Mononuclear cell (primary cell): ENCODE measurements around the gene ARR3. TPM values are rescaled to one million over a fixed set of nuclear protein-coding genes. Genes with fewer than 3 reads are reported as not detected.
"Not testable (repeated sequence)": the region's sequence is repeated elsewhere in the genome, so short reads cannot be mapped to it uniquely, and the experiment has no call there.

Experiments used
- H3K27me3 ChIP-seq: 2 replicates; pipeline ENCODE4 v1.6.0; 2011; ENCODE audit warnings: low read length, control low read depth; ENCODE audit not compliant: insufficient read depth
- H3K4me1 ChIP-seq: 2 replicates; pipeline ENCODE4 v1.5.1; 2011; ENCODE audit warnings: mild to moderate bottlenecking, low read length, control low read depth; ENCODE audit not compliant: insufficient read depth
- H3K4me3 ChIP-seq: 2 replicates; pipeline ENCODE4 v1.5.1; 2011; ENCODE audit warnings: mild to moderate bottlenecking, low read length, moderate library complexity
- H3K9me3 ChIP-seq: 2 replicates; pipeline ENCODE4 v1.5.1; 2011; ENCODE audit warnings: low read depth, mild to moderate bottlenecking, control low read depth, low read length
- total RNA-seq: library from RNA; depleted of rRNA; stranded (reverse); fragments of >200 nt; gene quantifications from one replicate; pipeline ENCODE4 v1.2.3, GENCODE V29; 2012

ARR3 gene
- not detected for total RNA-seq

- H3K4me1 ChIP-seq = no peaks in the 10 kb centered on the region
Measured at GRCh38 chrX:70268034-70268433, at the start of gene ARR3. Gene ARR3 (plus strand): TSS chrX:70268334. CDS start chrX:70269386, 1,052 bp downstream.

GRCh38 chrX:70219938-70220764, 48.0 kb upstream of the ARR3 start:
- H3K4me1 ChIP-seq = no peaks in the 10 kb centered on the region
- H3K27me3 ChIP-seq = no peaks in the 10 kb centered on the region
- no peaks in the 10 kb centered on the region for H3K9me3 ChIP-seq
- no peak overlapping the region for H3K4me3 ChIP-seq

More at GRCh38 chrX:70268034-70268433, at the start of gene ARR3:
- Histone ChIP-seq H3K4me3 (no peak within 1 kb of the TSS), H3K27me3 (no peaks in the 10 kb centered on the region), H3K9me3 (no peaks in the 10 kb centered on the region)

GRCh38 chrX:70226048-70226447, 42.1 kb upstream of the ARR3 start:
- no peaks in the 10 kb centered on the region for H3K4me1 ChIP-seq
- no peaks in the 10 kb centered on the region for H3K27me3 ChIP-seq
- H3K9me3 ChIP-seq = no peaks in the 10 kb centered on the region
- no peak overlapping the region for H3K4me3 ChIP-seq

- Histone ChIP-seq H3K9me3 (no peaks in the 10 kb centered on the region), H3K27me3 (no peaks in the 10 kb centered on the region), H3K4me3 (no peak overlapping the region), H3K4me1 (no peaks in the 10 kb centered on the region)
Measured at GRCh38 chrX:70226687-70227086, 41.4 kb upstream of the ARR3 start.

- H3K4me1 ChIP-seq = no peaks in the 10 kb centered on the region
- no peak overlapping the region for H3K4me3 ChIP-seq
- no peaks in the 10 kb centered on the region for H3K9me3 ChIP-seq
- no peaks in the 10 kb centered on the region for H3K27me3 ChIP-seq
Measured at GRCh38 chrX:70231666-70232065, 36.5 kb upstream of the ARR3 start.

- Histone ChIP-seq H3K9me3 (no peaks in the 10 kb centered on the region), H3K4me1 (no peaks in the 10 kb centered on the region), H3K27me3 (no peaks in the 10 kb centered on the region), H3K4me3 (no peak within 1 kb of the TSS)
Measured at GRCh38 chrX:70234355-70234754, 33.8 kb upstream of the ARR3 start, which contains the start of gene AWAT1. Gene AWAT1 (plus strand): TSS chrX:70234655. CDS start chrX:70234696, 41 bp downstream.

GRCh38 chrX:70240751-70241150, 27.4 kb upstream of the ARR3 start:
- Histone ChIP-seq H3K9me3 (no peaks in the 10 kb centered on the region), H3K4me1 (no peaks in the 10 kb centered on the region), H3K4me3 (no peak overlapping the region), H3K27me3 (no peaks in the 10 kb centered on the region)

GRCh38 chrX:70241501-70241900, 26.6 kb upstream of the ARR3 start:
- H3K4me3 ChIP-seq = no peak overlapping the region

GRCh38 chrX:70243601-70244000, 24.5 kb upstream of the ARR3 start:
- not testable (repeated sequence) for H3K4me3 ChIP-seq, H3K27me3 ChIP-seq, H3K9me3 ChIP-seq, H3K4me1 ChIP-seq

More at GRCh38 chrX:70241501-70241900, 26.6 kb upstream of the ARR3 start:
- Histone ChIP-seq H3K9me3 (no peaks in the 10 kb centered on the region), H3K27me3 (no peaks in the 10 kb centered on the region), H3K4me1 (no peaks in the 10 kb centered on the region)

GRCh38 chrX:70244881-70245280, 23.3 kb upstream of the ARR3 start:
- Histone ChIP-seq H3K4me1 (no peaks in the 10 kb centered on the region), H3K4me3 (no peak overlapping the region), H3K27me3 (no peaks in the 10 kb centered on the region), H3K9me3 (no peaks in the 10 kb centered on the region)

GRCh38 chrX:70247252-70247651, 20.9 kb upstream of the ARR3 start:
- Histone ChIP-seq H3K27me3 (no peaks in the 10 kb centered on the region), H3K4me3 (no peak overlapping the region), H3K4me1 (no peaks in the 10 kb centered on the region), H3K9me3 (no peaks in the 10 kb centered on the region)

GRCh38 chrX:70252491-70252890, 15.6 kb upstream of the ARR3 start:
- H3K4me1 ChIP-seq = no peaks in the 10 kb centered on the region
- no peak overlapping the region for H3K4me3 ChIP-seq
- no peaks in the 10 kb centered on the region for H3K9me3 ChIP-seq
- no peaks in the 10 kb centered on the region for H3K27me3 ChIP-seq

- Histone ChIP-seq H3K9me3 (no peaks in the 10 kb centered on the region), H3K4me3 (no peak overlapping the region), H3K27me3 (no peaks in the 10 kb centered on the region), H3K4me1 (no peaks in the 10 kb centered on the region)
Measured at GRCh38 chrX:70253377-70254062, 14.6 kb upstream of the ARR3 start.

GRCh38 chrX:70254063-70254400, 14.1 kb upstream of the ARR3 start:
- Histone ChIP-seq H3K4me3 (no peak overlapping the region), H3K4me1 (no peaks in the 10 kb centered on the region), H3K9me3 (no peaks in the 10 kb centered on the region), H3K27me3 (no peaks in the 10 kb centered on the region)

- Histone ChIP-seq H3K4me3 (no peak overlapping the region), H3K4me1 (no peaks in the 10 kb centered on the region), H3K9me3 (no peaks in the 10 kb centered on the region), H3K27me3 (no peaks in the 10 kb centered on the region)
Measured at GRCh38 chrX:70254909-70255308, 13.2 kb upstream of the ARR3 start.

GRCh38 chrX:70255452-70255851, 12.7 kb upstream of the ARR3 start:
- Histone ChIP-seq H3K27me3 (no peaks in the 10 kb centered on the region), H3K4me3 (no peak overlapping the region), H3K4me1 (no peaks in the 10 kb centered on the region), H3K9me3 (no peaks in the 10 kb centered on the region)
